KMS-11 (cell line): ENCODE data around the gene CRLF2.
"Not testable (repeated sequence)": the region's sequence is repeated elsewhere in the genome, so short reads cannot be mapped to it uniquely, and the experiment has no call there.

Experiments used
- H2AFZ ChIP-seq: fragments of 200-600 bp; sonication (generic); 2 replicates; pipeline ENCODE4 v1.6.1; 2016; ENCODE audit warnings: antibody characterized with exemption, mixed run types, low read depth
- H3K27ac ChIP-seq: fragments of 200-600 bp; sonication (generic); 2 replicates; pipeline ENCODE4 v1.6.1; 2016; ENCODE audit warnings: mild to moderate bottlenecking, mixed run types
- H3K27me3 ChIP-seq: fragments of 200-600 bp; sonication (generic); 2 replicates; pipeline ENCODE4 v1.6.1; 2017; ENCODE audit warnings: mild to moderate bottlenecking, low read depth, mixed run types, moderate library complexity; ENCODE audit not compliant: insufficient read depth
- H3K36me3 ChIP-seq: fragments of 200-600 bp; sonication (generic); 2 replicates; pipeline ENCODE4 v1.6.1; 2017; ENCODE audit warnings: mild to moderate bottlenecking, mixed run types; ENCODE audit not compliant: insufficient read depth
- H3K4me1 ChIP-seq: fragments of 200-600 bp; sonication (generic); 2 replicates; pipeline ENCODE4 v1.6.1; 2016; ENCODE audit warnings: mild to moderate bottlenecking, low read depth, mixed run types; ENCODE audit not compliant: poor library complexity, severe bottlenecking
- H3K4me2 ChIP-seq: fragments of 200-600 bp; sonication (generic); 2 replicates; pipeline ENCODE4 v1.7.0; 2016; ENCODE audit warnings: mild to moderate bottlenecking, mixed run types
- H3K4me3 ChIP-seq: fragments of 200-600 bp; sonication (generic); IDR thresholded peaks from 2 replicates; pipeline ENCODE4 v1.6.1; 2017; ENCODE audit warnings: low read depth, low read length, mixed read lengths; ENCODE audit not compliant: insufficient read depth
- H3K79me2 ChIP-seq: fragments of 200-600 bp; sonication (generic); 2 replicates; pipeline ENCODE4 v1.6.1; 2016; ENCODE audit warnings: low read depth, mixed run types; ENCODE audit not compliant: insufficient read depth
- H3K9ac ChIP-seq: fragments of 200-600 bp; sonication (generic); 2 replicates; pipeline ENCODE4 v1.6.1; 2016; ENCODE audit warnings: mild to moderate bottlenecking, mixed run types
- H4K20me1 ChIP-seq: fragments of 200-600 bp; sonication (generic); 2 replicates; pipeline ENCODE4 v1.6.1; 2016; ENCODE audit warnings: mild to moderate bottlenecking, mixed run types; ENCODE audit not compliant: insufficient read depth
- CTCF ChIP-seq: fragments of 200-600 bp; sonication (generic); conservative IDR thresholded peaks from 2 replicates; pipeline ENCODE4 v1.6.1; 2017; ENCODE audit warnings: low read depth, mild to moderate bottlenecking, antibody characterized with exemption, low read length, moderate library complexity, mixed read lengths

CRLF2 gene

GRCh38 chrX:1205681-1206611 is 6.5 kb downstream of the CRLF2 start:
- Histone ChIP-seq H3K27me3 (no peaks in the 10 kb centered on the region), H3K9ac (peak overlapping the region; percentile 89; the same call in 1 of the 2 replicates), H3K36me3 (no peaks in the 10 kb centered on the region), H4K20me1 (no peaks in the 10 kb centered on the region), H2AFZ (peak overlapping the region; percentile 16; the same call in 1 of the 2 replicates), H3K4me1 (peaks cover 14% of the 10 kb centered on the region), H3K4me3 (no peak overlapping the region), H3K79me2 (no peaks in the 10 kb centered on the region), H3K4me2 (peak overlapping the region; percentile 22; the same call in 1 of the 2 replicates), H3K27ac (peak overlapping the region; percentile 100; the same call in 1 of the 2 replicates)
- TF ChIP-seq CTCF, result no peak

GRCh38 chrX:1202251-1202650 is 10.2 kb downstream of the CRLF2 start:
- no peak overlapping the region for H3K4me2 ChIP-seq

GRCh38 chrX:1196436-1196835 is 16.0 kb downstream of the CRLF2 start:
- Histone ChIP-seq H3K4me3 (no peak overlapping the region), H3K79me2 (no peaks in the 10 kb centered on the region), H3K4me1 (no peaks in the 10 kb centered on the region), H3K9ac (no peak overlapping the region), H2AFZ (no peak overlapping the region), H3K36me3 (no peaks in the 10 kb centered on the region), H4K20me1 (no peaks in the 10 kb centered on the region), H3K4me2 (no peak overlapping the region), H3K27ac (no peak overlapping the region), H3K27me3 (no peaks in the 10 kb centered on the region)
- no peak for TF ChIP-seq CTCF

More at GRCh38 chrX:1202251-1202650, 10.2 kb downstream of the CRLF2 start:
- no peaks in the 10 kb centered on the region for H3K36me3 ChIP-seq
- H3K27ac ChIP-seq, result no peak overlapping the region
- no peaks in the 10 kb centered on the region for H3K79me2 ChIP-seq
- no peak overlapping the region for H3K9ac ChIP-seq
- no peaks in the 10 kb centered on the region for H3K27me3 ChIP-seq
- no peak overlapping the region for H3K4me3 ChIP-seq
- no peak for TF ChIP-seq CTCF
- H3K4me1 ChIP-seq, result no peaks in the 10 kb centered on the region
- H4K20me1 ChIP-seq, result no peaks in the 10 kb centered on the region
- no peak overlapping the region for H2AFZ ChIP-seq

- H2AFZ ChIP-seq, H4K20me1 ChIP-seq, H3K9ac ChIP-seq, H3K4me2 ChIP-seq, H3K4me3 ChIP-seq, H3K4me1 ChIP-seq, H3K27ac ChIP-seq, H3K36me3 ChIP-seq, H3K79me2 ChIP-seq, H3K27me3 ChIP-seq: not testable (repeated sequence)
These were observed 20.3 kb downstream of the CRLF2 start for GRCh38 chrX:1192196-1192595.
